GM19099 (cell line): ENCODE results near the gene CACHD1.

ENCODE experiments used
- POLR2A ChIP-seq: IDR thresholded peaks from 3 replicates; pipeline ENCODE4 v1.6.1; 2011; ENCODE audit warnings: low read depth; ENCODE audit not compliant: insufficient read length; ENCODE audit errors: extremely low read depth

CACHD1 gene

DNA sequence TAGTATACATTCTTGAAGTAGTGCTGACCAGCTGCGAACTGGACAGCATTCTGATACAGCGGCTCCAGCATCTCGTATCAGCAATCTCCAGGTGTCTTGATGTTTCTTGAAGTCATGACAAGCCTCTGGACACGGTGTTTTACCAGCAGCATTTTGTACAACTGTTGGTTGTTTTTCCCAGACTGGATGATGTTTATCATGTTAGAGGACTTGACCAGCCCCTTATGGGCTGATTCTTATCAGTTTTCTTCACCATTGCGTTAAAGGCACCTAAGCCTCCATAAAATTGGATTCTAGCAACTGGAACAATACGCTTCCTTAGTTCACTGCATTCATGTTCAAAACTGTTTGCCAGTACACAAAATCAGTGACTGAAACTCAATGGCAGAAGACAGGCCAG is 29.1 kb downstream of the CACHD1 start:
- no peak for TF ChIP-seq POLR2A

DNA sequence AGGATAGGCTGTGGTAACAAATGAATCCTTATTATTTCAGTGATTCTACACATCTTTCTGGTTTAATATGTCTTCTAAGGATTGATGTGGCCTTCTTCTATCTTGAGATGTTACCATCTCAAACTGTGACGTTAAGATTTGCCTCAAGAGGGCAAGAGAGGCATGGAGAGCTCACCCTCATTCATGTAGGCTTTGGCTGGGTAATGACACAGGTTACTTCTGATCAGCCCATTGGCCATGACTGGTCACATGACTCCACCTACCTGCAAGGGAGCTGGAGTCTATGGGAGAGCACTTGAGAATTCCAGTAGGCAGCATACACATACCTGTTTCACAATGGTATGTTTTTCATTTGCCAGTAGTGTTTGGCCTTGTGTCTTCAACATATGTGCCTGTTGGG is 30.0 kb downstream of the CACHD1 start:
- no peak for TF ChIP-seq POLR2A

DNA sequence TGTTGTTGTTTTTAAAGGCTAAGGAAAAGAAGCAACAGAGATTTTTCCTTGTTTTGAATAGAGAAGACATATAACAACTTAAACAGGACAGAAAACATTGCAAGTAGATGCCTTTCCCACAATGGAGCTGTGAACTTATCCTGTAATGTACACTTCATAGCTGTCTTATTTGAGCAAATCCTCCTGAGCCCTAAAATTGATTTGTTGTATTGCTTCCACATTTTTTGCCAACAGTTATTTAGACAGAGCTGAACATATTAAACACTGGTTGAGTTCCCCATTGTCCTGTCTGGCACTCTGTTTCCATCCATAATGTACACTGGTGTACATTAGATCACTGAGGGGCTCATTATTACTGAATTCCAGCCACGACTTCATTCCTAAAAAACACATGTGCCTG is 32.2 kb downstream of the CACHD1 start:
- no peak for TF ChIP-seq POLR2A

DNA sequence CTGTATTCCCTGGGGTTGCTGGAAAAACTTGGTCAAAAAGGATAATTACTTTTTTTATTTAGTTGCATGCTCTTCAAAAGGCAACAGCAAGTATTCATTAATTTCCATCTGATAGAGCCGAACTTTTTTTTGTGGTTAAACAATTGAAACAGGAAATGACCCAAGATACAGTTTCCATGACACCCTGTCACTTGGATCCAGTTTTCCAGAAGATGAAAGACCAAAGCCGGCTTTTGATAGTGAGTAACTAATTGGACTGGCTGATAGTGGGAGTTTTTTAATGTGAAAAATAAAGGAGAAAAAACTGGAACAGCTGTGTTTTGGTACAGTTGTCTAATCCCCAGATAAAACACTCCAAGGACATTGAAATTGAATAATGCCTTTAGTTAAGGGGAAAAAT is 33.0 kb downstream of the CACHD1 start:
- TF ChIP-seq POLR2A, result no peak

DNA sequence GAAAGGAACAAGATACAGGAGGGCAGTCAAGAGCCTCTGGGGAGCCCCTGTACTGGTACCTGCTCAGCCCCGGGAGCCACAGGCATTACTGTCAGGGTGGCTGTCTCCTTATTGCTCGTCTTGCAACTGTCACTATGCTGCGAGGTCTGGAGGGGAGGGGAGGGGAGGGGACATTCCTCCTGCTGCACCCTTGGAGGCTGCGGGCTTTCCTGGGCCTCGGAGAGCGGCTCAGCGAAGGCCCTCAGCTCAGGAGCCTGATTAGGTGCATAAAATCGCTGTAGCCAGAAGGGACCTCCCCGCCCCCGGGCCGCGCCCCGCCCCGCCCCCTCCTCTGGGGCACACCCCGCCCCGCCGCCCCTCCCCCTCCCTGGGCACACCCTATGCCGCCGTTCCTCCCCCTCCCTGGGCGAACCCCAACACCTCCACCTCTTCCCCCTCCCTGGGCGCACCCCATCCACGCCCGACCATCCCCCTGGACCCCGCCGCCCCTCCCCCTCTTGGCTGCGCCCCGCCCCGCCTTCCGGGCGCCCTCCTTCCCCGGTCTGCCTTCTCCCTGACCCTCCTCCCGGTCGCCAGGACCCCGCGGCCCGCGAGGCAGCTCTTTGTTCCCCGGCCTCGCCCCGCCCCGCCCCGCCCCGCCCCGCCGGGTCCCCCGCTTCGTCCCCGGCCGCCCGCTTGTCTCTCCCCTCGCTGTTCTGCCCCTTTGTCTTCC is 35.5 kb downstream of the CACHD1 start:
- no peak for TF ChIP-seq POLR2A

DNA sequence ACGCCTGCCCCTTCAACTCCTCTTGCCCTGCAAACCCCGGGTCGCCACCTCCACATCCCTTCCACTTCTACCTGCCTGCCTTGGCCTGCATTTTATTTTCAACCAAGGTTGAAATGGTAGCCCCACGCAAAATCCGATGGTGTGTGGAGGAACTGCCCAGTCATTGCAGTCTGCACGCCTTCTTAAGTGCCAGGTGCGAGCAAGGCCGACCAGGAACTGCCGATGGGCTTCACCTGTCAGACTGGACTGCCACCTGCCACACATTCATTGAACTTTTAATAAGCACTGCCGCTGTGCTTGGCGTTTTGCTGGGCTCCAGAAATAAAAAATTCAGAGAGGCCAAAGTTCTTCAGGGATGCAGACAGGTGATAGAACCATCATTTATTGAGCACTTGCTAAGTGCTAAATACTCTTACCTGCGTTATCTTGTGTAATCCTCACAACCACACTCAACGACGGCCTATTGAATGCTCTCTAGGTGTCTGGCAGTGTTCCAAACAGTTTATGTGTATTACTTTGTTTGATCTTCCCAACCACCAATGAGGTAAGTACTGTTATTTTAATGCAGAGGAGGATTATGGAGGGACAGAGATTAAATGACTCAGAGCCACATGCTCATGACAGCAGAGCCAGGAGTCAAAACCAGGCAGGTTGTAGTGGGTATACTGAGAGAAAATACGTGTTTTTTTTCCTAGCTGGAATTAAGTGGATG is 36.2 kb downstream of the CACHD1 start:
- TF ChIP-seq POLR2A, result no peak

DNA sequence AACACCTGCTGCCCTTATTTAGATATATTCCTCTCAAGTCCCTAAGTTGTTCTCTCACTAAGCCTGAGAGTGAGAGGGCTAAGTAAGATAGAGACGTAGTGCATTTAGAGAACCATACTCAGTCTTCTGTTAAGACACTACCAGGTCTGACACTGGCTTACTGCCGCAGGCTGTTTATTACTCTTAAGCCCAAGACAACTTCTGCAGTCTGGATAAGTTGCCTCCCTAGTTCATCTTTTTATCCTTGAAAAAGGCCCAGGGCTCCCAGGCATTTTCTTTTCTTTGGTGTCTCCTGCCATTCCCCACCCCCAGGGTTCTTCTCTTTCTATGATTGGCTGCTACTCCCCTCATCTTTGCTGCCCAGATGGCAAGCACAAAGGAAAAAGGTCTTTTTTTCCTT is 38.7 kb downstream of the CACHD1 start:
- no peak for TF ChIP-seq POLR2A

DNA sequence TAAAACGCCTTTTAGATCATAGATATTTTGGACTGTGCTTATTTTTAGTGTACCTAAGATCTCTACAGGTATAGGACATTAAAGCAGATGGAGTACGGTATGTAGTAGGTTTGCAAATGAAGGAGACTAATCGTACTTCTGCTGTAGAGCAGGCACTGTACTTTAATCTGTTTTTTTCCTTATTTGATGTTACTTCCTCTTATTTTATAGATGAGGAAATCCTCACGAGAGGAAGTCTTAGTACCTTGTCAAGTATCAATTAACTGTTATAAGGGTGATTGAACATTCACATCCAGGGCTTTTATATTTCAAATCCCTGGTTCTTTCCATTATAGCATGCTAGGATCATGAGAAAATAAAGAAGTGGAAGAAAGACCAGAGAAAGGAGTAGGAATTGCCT is 41.1 kb downstream of the CACHD1 start:
- TF ChIP-seq POLR2A, result no peak

DNA sequence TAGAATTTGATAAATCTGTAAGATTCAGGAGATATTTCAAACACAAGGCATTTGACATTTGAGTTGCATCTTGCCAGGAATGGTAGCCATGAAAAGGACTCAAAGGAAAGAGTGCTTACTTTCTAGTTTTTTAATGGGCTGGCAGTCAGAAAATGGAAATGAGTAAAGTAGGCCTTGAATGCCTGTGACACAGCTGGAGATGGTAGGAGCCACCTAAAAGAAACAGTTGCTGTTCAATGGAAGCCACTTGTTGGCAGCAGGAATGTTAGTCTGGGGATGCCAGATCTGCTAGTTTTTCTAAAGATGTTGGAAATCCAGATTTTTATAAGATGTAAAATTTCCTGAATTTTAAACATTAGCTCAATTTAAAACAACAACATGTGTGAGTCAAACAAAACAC is 43.6 kb downstream of the CACHD1 start:
- TF ChIP-seq POLR2A, result no peak

DNA sequence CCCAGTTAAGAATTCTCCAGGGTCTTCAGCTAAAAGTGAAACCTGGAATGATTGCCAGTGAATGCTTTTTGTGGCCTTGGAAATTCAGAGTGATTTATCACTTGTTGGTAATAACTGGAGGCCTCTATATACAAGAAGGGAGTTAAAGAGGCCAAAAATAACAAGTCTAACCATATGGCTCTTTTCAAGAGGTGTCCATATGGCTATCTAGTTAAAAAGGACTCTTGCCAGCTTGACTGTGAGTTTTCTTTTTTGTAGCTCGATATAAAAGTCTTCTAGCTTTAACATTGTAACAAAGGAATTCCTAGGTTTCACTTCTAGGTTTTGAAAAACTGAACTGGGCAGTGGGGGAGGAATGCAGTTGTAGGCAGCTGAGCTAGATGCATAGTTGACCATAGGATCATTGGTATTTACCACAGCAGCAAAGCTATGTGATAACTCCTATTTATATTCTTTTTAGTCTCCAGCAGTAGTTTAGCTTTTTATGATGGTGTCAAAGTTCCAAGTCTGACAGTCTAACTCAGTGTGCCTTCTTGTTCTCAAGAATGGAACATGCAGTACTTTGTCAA is 44.4 kb downstream of the CACHD1 start:
- no peak for TF ChIP-seq POLR2A

DNA sequence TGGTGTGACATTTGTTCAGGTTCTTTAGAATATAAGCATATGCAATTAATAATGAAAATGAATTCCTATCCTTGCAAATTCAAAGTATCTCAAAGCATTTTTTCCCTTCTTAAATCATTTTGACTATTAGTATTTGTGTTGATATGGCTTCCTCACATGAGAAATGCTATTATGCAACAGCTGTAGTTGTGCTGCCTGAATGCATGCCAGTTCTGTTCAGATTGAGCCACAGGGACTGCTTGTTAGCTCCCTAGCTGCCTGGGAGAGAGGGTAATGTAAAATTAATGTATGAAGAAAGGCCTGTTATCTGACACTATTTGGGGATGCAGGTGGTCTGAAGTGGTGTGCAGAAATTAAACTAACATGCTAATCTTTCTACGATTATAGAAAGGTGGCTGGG is 45.5 kb downstream of the CACHD1 start:
- no peak for TF ChIP-seq POLR2A

DNA sequence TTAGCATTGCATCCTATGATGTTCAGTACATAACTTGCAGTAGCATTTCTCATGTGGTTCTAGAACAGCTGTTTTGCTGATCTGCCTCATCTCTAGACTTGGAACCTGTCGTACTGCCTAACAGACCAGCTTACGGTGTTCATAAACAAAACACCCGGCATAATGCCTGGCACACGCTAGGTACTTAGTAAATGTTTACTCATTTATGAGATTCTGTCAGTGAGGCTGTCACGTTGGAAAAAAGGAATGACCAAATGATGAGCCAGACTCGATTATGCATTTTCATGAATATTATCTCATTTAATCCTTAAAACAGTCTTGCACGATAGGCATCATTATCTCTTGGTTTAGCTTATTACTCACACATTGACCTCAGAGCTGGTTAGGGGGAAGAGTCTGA is 46.4 kb downstream of the CACHD1 start:
- no peak for TF ChIP-seq POLR2A

DNA sequence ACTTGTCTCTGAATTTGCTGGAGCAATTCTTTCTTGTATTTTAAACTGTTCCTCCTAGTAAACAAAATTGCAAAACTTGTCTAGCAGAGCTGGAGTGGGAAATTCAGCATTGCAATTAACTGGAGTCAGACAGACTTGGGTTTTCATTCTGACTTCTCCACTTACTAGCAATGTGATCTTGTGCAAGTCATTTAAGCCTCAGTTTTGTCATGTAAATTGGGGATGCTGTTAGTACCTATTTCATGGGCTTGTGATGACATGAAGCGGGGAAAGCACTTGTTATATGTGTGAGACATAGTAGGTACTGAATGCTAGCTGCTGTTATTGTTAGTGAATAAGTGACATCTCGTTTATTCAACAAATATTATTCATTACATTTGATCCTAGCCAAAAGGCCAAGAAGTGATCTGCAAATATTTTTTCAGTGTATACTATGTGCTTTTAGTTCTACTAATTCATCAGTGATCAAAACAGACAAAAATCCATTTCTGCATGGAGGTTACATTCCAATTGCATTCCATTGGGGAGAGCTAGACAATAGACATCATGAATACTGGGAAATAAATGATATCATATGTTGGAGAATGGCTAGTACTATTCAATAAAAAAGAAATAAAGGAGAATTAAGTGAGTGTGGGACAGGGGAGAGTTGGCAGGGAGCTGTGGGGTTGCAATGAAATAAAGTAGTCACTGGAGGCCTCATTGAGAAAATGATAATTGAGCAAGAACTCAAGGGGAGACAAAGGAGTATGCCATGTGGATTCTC is 47.1 kb downstream of the CACHD1 start:
- TF ChIP-seq POLR2A, result no peak

DNA sequence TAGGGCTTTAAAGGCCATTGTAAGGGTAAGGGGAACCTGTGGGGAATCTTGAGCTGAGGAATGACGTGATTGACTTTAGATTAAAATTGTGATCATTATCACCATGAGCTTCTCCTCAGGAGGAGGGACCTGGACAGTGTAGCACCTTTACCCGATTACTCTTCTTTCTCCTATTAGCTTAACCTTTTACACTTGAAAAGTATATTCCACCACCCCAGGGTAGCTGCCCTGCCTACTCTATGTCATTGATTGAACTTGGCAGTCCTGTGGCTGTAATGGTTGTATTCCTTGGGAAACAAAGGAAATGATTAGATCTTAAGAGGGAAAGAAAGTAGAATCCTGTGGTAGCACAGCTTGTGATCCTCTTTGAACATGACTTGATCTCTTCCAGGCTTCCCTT is 47.7 kb downstream of the CACHD1 start:
- TF ChIP-seq POLR2A, result no peak

DNA sequence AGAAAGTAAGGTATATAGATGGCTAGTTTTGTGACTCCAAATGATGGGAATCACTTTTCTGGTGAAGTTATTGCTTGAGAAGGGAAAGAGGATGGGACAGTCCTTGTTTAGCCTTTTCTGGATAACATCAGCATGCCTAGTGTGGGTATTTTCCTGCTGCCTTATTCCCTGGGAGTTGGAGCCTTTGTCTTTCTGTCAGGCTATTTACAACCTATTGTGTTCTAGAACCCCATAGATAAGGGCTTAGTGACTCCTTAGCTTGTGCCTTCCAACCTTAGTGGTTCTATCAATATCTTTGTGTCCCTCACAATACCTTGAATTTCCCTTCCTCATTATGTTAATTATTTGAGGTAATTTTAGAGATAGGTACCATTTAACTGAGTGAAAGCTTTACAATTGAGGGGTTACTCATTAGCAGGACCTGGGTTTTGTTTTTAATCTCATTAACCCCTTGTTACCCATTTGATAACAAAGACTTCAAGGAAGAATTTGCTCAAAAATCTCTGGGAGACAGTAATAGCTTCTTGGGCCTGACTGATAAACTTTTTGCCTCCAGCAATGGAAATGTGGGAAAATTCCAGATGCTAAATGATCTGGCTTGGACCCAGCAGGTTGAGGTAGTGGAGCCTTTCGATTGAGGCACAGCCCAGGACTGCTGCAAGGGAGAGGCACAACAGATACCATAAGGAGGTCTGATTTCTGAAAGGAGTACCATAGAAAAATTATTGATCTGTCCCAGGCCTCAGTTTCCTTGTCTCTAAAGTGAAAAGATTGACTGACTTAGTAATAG is 49.0 kb downstream of the CACHD1 start:
- no peak for TF ChIP-seq POLR2A
